ENCODE data around the gene ADCYAP1.

ADCYAP1 gene

DNA sequence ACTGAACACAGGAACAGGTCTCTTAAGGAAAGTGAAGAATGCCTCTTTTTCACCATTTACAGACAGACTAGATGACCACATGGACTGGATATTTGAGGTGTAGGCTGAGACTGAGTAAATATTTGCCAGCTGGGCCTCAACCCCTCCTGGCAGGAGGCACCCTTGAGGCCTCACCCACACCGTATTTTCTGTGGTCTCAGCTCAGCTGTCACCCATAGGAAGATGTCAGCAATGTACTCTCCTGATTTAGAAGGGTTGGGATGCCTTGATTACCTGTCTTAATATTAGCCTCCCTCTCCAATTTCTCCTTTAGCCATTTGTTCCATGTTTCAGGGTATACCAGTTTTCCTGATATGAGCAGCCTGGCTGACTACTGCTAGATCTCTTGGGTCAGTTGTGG, 20.3 kb downstream of the ADCYAP1 start:
- ChIA-PET POLR2A (no interaction called here), CTCF (interaction anchor here (0.6 kb wide), 1 partner anchor 8 kb away, joined by 3 read pairs; no protein-coding TSS in a partner anchor)
- TF ChIP-seq ZNF792 (tag by site-specific recombination; IDR thresholded peaks at IDR 0.05) = no peak
- TF ChIP-seq, protein P1, sequence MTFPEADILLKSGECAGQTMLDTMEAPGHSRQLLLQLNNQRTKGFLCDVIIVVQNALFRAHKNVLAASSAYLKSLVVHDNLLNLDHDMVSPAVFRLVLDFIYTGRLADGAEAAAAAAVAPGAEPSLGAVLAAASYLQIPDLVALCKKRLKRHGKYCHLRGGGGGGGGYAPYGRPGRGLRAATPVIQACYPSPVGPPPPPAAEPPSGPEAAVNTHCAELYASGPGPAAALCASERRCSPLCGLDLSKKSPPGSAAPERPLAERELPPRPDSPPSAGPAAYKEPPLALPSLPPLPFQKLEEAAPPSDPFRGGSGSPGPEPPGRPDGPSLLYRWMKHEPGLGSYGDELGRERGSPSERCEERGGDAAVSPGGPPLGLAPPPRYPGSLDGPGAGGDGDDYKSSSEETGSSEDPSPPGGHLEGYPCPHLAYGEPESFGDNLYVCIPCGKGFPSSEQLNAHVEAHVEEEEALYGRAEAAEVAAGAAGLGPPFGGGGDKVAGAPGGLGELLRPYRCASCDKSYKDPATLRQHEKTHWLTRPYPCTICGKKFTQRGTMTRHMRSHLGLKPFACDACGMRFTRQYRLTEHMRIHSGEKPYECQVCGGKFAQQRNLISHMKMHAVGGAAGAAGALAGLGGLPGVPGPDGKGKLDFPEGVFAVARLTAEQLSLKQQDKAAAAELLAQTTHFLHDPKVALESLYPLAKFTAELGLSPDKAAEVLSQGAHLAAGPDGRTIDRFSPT (tag by site-specific recombination; IDR thresholded peaks at IDR 0.05) = no peak
- no peak for TF ChIP-seq ZNF830 (tag by site-specific recombination; IDR thresholded peaks at IDR 0.05; ENCODE audit: low read depth)
- TF ChIP-seq, protein P2, sequence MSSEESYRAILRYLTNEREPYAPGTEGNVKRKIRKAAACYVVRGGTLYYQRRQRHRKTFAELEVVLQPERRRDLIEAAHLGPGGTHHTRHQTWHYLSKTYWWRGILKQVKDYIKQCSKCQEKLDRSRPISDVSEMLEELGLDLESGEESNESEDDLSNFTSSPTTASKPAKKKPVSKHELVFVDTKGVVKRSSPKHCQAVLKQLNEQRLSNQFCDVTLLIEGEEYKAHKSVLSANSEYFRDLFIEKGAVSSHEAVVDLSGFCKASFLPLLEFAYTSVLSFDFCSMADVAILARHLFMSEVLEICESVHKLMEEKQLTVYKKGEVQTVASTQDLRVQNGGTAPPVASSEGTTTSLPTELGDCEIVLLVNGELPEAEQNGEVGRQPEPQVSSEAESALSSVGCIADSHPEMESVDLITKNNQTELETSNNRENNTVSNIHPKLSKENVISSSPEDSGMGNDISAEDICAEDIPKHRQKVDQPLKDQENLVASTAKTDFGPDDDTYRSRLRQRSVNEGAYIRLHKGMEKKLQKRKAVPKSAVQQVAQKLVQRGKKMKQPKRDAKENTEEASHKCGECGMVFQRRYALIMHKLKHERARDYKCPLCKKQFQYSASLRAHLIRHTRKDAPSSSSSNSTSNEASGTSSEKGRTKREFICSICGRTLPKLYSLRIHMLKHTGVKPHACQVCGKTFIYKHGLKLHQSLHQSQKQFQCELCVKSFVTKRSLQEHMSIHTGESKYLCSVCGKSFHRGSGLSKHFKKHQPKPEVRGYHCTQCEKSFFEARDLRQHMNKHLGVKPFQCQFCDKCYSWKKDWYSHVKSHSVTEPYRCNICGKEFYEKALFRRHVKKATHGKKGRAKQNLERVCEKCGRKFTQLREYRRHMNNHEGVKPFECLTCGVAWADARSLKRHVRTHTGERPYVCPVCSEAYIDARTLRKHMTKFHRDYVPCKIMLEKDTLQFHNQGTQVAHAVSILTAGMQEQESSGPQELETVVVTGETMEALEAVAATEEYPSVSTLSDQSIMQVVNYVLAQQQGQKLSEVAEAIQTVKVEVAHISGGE (tag by site-specific recombination; conservative IDR thresholded peaks at IDR 0.05; ENCODE audit: low read depth) = no peak
- TF ChIP-seq MEIS1 (CRISPR knock-in tag; IDR thresholded peaks at IDR 0.05; ENCODE audit: borderline replicate concordance) = no peak
- TF ChIP-seq BCL11A (tag by site-specific recombination; IDR thresholded peaks at IDR 0.05; ENCODE audit: low read depth) = no peak
- TF ChIP-seq ZNF623 (tag by site-specific recombination; IDR thresholded peaks at IDR 0.05) = no peak
- no peak for TF ChIP-seq BCL11B (tag by site-specific recombination; IDR thresholded peaks at IDR 0.05; ENCODE audit: low read depth)
- no peak for TF ChIP-seq ZNF776 (tag by site-specific recombination; IDR thresholded peaks at IDR 0.05; ENCODE audit: borderline replicate concordance)
- TF ChIP-seq MZF1 (tag by site-specific recombination; IDR thresholded peaks at IDR 0.05; ENCODE audit: borderline replicate concordance) = no peak
- TF ChIP-seq ZNF211 (tag by site-specific recombination; IDR thresholded peaks at IDR 0.05; ENCODE audit: low read depth) = no peak
- no peak for TF ChIP-seq ZNF514 (tag by site-specific recombination; IDR thresholded peaks at IDR 0.05)
- no peak for TF ChIP-seq SCRT1 (tag by site-specific recombination; IDR thresholded peaks at IDR 0.05; ENCODE audit: borderline replicate concordance)
- TF ChIP-seq, protein P3, sequence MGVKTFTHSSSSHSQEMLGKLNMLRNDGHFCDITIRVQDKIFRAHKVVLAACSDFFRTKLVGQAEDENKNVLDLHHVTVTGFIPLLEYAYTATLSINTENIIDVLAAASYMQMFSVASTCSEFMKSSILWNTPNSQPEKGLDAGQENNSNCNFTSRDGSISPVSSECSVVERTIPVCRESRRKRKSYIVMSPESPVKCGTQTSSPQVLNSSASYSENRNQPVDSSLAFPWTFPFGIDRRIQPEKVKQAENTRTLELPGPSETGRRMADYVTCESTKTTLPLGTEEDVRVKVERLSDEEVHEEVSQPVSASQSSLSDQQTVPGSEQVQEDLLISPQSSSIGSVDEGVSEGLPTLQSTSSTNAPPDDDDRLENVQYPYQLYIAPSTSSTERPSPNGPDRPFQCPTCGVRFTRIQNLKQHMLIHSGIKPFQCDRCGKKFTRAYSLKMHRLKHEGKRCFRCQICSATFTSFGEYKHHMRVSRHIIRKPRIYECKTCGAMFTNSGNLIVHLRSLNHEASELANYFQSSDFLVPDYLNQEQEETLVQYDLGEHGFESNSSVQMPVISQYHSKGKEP (tag by site-specific recombination; IDR thresholded peaks at IDR 0.05) = no peak
- no peak for TF ChIP-seq ZNF791 (tag by site-specific recombination; IDR thresholded peaks at IDR 0.05)
- TF ChIP-seq ZNF423 (tag by site-specific recombination; IDR thresholded peaks at IDR 0.05) = no peak
- TF ChIP-seq, protein P4, sequence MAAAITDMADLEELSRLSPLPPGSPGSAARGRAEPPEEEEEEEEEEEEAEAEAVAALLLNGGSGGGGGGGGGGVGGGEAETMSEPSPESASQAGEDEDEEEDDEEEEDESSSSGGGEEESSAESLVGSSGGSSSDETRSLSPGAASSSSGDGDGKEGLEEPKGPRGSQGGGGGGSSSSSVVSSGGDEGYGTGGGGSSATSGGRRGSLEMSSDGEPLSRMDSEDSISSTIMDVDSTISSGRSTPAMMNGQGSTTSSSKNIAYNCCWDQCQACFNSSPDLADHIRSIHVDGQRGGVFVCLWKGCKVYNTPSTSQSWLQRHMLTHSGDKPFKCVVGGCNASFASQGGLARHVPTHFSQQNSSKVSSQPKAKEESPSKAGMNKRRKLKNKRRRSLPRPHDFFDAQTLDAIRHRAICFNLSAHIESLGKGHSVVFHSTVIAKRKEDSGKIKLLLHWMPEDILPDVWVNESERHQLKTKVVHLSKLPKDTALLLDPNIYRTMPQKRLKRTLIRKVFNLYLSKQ (tag by site-specific recombination; IDR thresholded peaks at IDR 0.05; ENCODE audit: borderline replicate concordance) = no peak
- no peak for TF ChIP-seq ZBTB8A (tag by site-specific recombination; IDR thresholded peaks at IDR 0.05)
- TF ChIP-seq ZNF266 (tag by site-specific recombination; IDR thresholded peaks at IDR 0.05; ENCODE audit: low read depth) = no peak
- H3K4me3 ChIP-seq (ENCODE audit: low read depth, low read length) = no peak overlapping the region
- no peak overlapping the region for H3K27ac ChIP-seq (ENCODE audit: extremely low read depth, low read depth, low read length)
- no peaks in the 10 kb centered on the region for H3K4me1 ChIP-seq (ENCODE audit: control insufficient read depth, insufficient read depth, low read length)
- no peaks in the 10 kb centered on the region for H3K9me3 ChIP-seq (ENCODE audit: control insufficient read depth, insufficient read depth, low read depth, low read length)
- no peaks in the 10 kb centered on the region; a peak in 1 of 3 replicates for H3K36me3 ChIP-seq (ENCODE audit: control insufficient read depth in 2 of 2, insufficient read depth in 1 of 2, low read length in 2 of 2)
